T47D (cell line): ENCODE results near the gene DIP2C.
"Not testable (repeated sequence)": the region's sequence is repeated elsewhere in the genome, so short reads cannot be mapped to it uniquely, and the experiment has no call there.

Experiments
- DNase-seq, 2 experiments: peaks; one replicate each; pipeline versions ENCODE4 v3.0.0 to v3.0.0-alpha.2; 2011 to 2012; ENCODE audit warnings: low read depth in 1 of 2, low spot score in 1 of 2
- JUND ChIP-seq: IDR thresholded peaks from 2 replicates; pipeline ENCODE4 v1.6.1; 2012; ENCODE audit warnings: low read depth
- in situ Hi-C: cut with HindIII; loops from 2 replicates; pipeline ENCODE4 v1.10.0; 2016; ENCODE audit warnings: low sequenced_read_pairs, low pct_unique_long_range_greater_than_20kb

The DIP2C gene

DNA sequence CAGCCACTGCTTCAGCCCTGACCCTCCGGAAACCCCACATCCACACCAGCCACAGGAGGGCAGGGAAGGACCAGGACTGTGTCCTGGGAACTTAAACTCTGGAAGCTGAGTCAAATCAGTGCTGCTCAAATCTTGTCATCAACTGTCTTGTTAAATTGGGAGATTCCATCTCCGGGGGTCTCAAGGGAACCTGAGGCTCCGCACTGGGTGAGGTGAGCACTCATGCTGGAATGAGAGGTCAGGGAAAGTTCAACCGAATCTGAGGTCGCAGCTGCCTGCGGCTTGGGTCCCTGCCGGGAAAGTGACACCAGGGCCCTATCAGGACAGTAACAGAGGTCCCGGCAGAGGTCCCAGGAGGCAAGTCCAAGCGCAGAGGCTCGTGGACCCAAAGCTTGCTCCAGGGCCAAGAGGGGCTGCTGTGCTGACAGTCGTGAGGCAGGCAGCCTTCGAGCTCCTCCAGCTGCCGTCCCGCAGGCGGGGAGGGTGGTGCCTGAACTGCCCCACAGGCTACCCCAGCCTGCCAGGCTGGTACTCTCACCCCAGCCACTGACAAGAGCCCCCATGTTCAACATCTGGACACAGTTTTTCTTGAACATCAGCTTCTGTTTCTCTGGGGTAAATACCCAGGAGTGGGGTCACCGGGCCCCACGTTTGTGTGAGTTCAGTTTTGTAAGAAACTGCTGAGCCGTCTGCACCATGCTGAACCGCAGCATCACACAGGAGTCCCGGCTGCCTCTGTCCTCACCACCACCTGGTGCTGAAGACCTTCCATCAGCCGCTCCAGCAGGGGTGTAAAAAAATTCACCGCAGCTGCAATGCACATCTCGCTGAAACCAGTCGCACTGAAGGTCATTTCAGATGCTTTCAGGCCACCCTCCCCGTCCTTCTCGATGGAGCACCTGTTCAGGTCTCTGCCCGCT, 101.0 kb downstream of the DIP2C start:
- in situ Hi-C loops, result no loop called here
- no peak for TF ChIP-seq JUND
- peak; percentile 54 to 70 for DNase-seq

DNA sequence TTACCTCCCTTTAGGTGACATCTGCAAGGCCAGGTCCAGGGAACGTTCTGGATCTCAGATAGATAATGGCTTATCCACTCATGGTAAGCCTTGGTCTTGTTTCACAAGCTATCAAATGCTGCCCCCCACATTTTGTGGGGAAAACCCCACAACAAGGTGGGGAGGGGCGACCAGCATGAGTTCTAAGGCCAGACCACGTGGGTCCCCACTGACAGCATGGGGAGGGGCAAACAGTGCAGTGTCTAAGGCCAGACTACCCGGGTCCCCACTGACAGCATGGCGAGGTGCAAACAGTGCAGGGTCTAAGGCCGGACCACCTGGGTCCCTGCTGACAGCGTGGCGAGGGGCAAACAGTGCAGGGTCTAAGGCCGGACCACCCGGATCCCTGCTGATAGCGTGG, 102.8 kb downstream of the DIP2C start:
- in situ Hi-C loops, result no loop called here

DNA sequence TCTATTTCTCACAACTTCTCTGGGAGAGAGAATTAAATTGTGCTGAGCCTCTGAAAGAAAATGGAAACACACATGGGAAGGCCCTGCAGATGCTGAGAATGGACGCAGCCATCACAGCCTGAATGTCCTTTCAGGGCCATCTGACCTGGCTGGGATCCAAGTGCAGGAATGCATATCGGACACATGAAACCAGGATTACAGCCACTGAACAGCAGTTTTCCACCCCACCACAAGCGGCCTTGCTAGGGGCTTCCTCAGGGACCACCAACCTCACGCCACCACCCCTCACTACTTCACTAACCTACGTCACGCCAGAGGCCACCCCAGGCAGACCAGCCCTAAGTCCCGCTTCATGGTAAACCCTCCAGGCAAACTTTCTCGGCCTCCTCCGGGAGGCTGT, 103.3 kb downstream of the DIP2C start:
- in situ Hi-C loops, result no loop called here
- no peak for DNase-seq

More for the DNA sequence above, 102.8 kb downstream of the DIP2C start:
- TF ChIP-seq JUND, result no peak
- DNase-seq, result no peak

DNA sequence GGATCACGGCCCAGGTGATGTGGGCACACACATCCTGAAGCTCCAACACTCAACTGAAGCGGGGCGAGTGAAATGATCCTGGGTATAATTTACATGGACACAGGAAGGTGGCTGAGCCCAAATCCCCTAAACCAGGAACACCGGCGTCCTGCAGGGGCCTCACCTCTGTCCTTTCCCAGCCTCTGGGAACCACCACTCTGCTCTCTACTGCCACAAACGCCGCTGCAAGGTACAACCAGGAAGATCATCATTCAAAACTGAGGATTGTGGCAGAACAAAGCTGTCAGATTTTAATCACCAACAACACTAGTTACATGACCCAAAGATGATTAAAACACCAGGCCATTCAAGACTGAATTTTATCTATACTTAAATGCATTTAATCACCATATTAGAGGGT, 104.0 kb downstream of the DIP2C start:
- no peak for TF ChIP-seq JUND
- DNase-seq, result peak; percentile 58 to 65
- in situ Hi-C loops, result no loop called here

More for the DNA sequence above, 103.3 kb downstream of the DIP2C start:
- no peak for TF ChIP-seq JUND

DNA sequence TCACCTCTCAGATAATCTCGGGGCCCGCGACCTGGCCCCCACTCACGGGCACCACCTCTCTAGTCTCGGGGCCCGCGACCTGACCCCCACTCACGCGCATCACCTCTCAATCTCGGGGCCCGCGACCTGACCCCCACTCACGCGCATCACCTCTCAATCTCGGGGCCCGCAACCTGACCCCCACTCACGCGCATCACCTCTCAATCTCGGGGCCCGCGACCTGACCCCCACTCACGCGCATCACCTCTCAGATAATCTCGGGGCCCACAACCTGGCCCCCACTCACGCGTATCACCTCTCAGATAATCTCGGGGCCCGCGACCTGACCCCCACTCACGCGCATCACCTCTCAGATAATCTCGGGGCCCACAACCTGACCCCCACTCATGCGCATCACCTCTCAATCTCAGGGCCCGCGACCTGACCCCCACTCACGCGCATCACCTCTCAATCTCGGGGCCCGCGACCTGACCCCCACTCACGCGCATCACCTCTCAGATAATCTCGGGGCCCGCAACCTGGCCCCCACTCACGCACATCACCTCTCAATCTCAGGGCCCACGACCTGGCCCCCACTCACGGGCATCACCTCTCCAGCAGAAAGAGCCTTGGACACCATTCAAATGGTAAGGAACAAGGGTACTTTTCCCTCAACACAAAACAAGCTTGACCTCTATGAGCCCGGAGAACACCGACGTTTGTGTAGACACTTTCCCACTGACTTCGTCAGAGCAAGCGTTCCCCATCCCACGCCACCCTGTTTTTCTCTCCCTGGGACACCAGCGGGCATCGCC, 104.8 kb downstream of the DIP2C start:
- DNase-seq, in situ Hi-C loops: not testable (repeated sequence)

DNA sequence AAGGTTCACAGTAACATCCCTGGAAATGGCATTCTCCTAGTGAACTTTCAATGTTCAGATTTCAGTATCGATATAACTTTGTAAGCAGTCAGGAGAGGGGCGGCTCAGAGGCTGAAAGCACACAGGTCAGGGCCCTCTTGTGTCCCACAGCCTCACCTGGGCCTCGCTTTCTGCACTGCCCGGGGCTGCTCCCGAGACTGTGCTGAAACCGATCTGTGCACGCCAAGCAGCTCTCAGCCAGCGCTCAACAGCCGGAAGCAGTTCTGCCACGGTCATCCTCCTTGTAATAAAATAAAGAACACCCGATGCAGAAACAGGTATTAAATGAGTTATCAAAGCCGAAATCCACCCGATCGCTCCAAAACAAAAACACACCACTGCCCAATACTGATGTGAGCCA, 106.0 kb downstream of the DIP2C start:
- no peak for DNase-seq
- no peak for TF ChIP-seq JUND
- in situ Hi-C loops, result no loop called here

DNA sequence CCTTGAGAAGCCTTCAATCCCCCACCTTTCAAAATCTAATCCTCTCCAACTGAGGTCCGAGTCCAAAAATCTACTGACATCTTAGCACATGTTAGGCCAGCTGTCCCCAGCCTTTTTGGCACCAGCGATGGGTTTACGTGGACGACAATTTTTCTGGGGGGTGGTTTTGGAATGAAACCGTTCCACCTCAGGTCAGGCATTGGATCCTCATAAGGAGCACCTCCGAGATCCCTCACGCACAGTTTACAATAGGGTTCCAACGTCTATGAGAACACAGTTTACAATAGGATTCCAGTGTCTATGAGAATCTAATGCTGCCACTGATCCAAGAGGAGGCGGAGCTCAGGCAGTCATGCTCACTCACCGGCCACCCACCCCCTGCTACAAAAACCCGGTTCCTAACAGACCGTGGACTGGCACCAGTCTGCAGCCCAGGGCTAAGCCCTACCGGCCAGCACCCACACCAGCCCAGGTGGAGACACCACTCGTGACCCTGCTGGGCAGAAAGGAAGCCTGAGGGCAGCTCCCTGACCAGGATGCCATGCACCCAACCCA, 107.6 kb downstream of the DIP2C start:
- DNase-seq, result no peak
- in situ Hi-C loops, result no loop called here

DNA sequence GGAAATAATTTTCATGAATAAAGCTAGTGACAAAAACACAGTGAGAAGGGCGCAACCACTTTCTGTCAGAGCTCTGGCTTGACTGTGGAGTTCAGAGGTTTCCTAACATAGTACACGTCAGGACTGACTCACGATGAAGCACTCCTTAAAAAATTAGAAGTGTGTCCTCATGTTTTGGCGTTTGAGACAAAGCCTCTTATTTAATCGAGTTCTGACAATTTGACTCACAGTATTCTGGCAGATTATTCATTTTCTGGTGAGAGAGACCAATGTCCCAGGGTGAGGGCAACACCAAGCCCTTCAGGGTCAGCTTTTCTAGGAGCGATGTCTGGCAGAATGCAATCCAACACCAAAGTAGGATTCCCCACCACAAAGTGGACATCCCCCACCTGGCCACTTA, 108.7 kb downstream of the DIP2C start:
- TF ChIP-seq JUND, result no peak
- DNase-seq, result no peak
- in situ Hi-C loops, result no loop called here

More for the DNA sequence above, 107.6 kb downstream of the DIP2C start:
- TF ChIP-seq JUND, result no peak

DNA sequence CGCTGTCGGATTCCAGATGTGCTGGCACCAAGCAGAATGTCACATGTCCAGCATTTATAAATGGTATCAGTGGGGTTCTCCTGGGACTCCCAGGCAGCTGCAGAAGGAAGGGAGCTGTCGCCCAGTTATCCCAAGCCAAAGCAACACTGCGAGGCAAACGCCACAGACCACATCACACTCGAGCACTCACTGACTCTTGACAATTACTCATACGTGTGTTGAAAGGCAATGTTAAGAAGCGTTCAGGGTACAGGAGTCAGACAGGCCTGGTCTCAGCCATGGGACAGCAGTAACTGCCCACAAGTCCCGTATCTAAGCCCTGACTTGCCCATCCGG, 113.4 kb downstream of the DIP2C start:
- in situ Hi-C loops, result no loop called here
- no peak for DNase-seq
- no peak for TF ChIP-seq JUND

DNA sequence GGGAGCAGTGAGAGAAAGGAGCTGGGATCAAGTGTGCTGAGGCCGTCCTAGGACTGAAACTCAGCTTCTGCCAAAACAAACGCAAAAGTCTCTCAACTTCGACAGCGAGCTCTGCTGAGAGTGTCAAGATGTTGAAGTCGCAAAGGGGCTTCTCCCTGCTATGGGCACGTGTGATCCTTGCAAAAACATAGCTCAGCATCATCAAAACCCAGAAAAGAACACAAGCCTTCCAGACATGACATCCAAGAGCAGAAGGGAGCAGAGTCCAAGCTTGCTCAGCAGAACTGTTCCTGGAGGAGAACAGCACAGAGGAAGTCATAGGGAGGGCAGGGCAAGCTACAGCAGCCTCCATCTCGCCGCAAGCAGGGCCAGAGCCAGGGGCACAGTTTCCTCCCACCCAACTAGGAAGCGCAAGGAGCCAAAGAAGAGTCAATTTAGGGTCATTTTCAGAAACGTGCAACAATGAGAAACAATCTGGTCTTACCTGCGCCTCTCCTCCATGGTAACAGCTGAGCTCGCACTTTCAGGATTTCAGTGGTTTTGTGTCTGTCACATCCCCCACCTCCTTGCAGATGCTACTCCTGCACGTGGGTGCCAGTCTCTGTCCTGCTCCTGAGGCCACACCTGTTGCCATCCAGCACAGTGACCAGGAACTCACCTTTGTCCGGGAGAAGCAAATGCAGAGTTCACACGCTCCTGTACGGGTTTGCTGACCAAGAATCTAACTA, 113.9 kb downstream of the DIP2C start:
- no peak for TF ChIP-seq JUND
- no peak for DNase-seq
- in situ Hi-C loops, result no loop called here

DNA sequence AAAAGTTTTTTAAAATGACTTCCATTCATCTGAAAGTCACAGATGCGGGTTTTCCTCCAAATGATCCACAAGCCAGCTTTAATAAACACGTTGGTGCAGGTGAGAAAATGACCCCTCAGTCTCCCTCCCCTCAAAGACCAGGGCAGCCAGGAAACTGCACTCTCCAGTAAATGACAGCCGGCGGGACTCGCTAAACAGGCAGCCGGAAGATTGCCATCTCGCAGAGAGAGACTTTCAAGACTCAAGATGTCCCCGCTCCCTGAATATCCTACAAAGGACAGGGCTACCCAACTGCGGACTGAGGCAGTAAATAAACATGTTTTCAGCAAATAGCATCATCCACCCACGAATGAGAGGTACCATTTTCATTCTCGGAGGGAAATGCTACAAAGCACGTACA, 116.8 kb downstream of the DIP2C start:
- in situ Hi-C loops, result no loop called here
- DNase-seq, result peak; percentile 68 to 76
- no peak for TF ChIP-seq JUND

DNA sequence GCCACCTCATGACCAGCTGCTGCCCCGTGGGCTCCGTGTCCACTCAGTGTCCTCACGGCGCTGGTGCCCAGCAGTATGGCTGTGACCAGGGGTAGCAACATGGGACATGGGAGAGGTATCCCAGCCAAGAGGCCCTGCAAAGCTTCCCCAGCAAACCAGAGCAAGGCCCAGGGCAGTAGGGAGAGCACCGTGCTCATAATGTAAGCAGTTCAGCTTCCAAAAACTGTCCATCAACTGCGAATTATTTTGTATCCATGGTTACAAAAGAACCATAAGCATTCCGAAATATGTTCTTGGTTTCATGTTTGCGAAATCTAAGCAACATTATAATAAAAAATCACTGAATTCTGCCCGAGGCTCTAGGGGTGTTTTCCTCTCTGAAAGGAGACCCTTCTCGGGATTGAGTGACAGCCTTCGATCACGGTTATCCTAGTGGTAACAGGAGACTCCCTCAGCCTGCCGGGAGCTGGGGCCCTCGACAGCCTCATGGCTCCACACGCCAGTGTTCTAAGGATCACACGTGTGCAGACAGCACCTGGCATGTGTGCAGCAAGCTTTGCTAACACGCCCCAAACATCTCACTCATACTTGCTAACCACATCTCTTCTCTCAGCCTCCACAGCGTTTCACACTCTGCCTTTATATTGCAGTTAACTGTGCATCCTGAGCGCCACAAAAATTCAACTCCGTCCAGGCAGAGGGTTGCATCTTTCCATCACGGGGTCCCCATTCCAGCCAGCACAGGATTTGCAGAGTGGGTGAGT, 117.6 kb downstream of the DIP2C start:
- TF ChIP-seq JUND, result no peak
- no peak for DNase-seq

More for the DNA sequence above, 117.6 kb downstream of the DIP2C start:
- in situ Hi-C loops, result no loop called here
